Vagina (tissue), 2 donors: ENCODE measurements around the gene IZUMO4.

Experiments used
- CTCF ChIP-seq, 3 experiments: fragments of 450-650 bp in 2 of 3; fragments of 200-600 bp in 1 of 3; sonication (generic) in 1 of 3; IDR thresholded peaks; one replicate each; pipeline ENCODE4 v1.5.1; 2017 to 2019; ENCODE audit warnings: antibody characterized with exemption in 3 of 3, mild to moderate bottlenecking in 2 of 3, moderate library complexity in 2 of 3
- POLR2A ChIP-seq, 2 donors: fragments of 450-650 bp; IDR thresholded peaks; one replicate each; pipeline ENCODE4 v1.6.1; 2017; ENCODE audit warnings: antibody characterized with exemption in 2 of 2, mild to moderate bottlenecking in 2 of 2, moderate library complexity in 2 of 2
- POLR2AphosphoS5 ChIP-seq, 2 donors: sonication (generic); formaldehyde crosslinking; IDR thresholded peaks; one replicate each; pipeline ENCODE4 v1.9.0; 2017; ENCODE audit warnings: antibody characterized with exemption in 2 of 2, mild to moderate bottlenecking in 2 of 2, low read depth in 1 of 2; ENCODE audit not compliant: insufficient read depth in 1 of 2

DNA sequence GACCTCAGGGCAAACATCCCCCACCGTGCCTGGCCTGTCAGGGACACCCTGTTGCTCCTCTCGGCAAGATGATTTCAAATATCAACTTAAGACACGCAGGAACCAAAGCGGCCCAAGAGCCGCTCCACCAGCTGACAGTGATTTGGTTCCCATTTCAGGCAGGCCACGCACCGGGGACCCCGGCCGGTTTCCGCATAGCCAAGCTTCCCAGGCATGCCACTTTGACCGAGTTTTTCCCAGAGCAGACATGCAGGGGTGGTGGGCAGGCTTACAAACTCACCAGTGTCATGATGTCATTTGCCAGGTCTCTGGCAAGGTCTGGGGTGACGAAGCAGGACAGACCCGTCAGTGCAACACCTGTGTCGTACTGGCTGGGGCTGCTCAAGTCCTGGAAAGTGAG lies 35.5 kb downstream of the IZUMO4 start:
- TF ChIP-seq CTCF (IDR thresholded peaks at IDR 0.05): no peak
- no peak for TF ChIP-seq POLR2A (IDR thresholded peaks at IDR 0.05)
- no peak for TF ChIP-seq POLR2AphosphoS5 (IDR thresholded peaks at IDR 0.05; ENCODE audit: insufficient read depth in 1 of 2, low read depth in 1 of 2)
